DND-41 (cell line): Measurements from ENCODE around the gene BCAS3.

Experiments
- ATAC-seq: fragments of 200-7000 bp; cut with Tn5 transposase; 3 replicates; pipeline ENCODE4 v1.9.1; 2021; ENCODE audit warnings: low read depth; ENCODE audit not compliant: insufficient read depth
- DNase-seq: peaks from one replicate; pipeline ENCODE4 v3.0.0-alpha.2; 2020
- H2AFZ ChIP-seq: 2 replicates; pipeline ENCODE4 v1.6.0; 2012; ENCODE audit warnings: low read depth, low read length
- H3K27ac ChIP-seq: 2 replicates; pipeline ENCODE4 v1.5.1; 2012; ENCODE audit warnings: low read length, inconsistent platforms
- H3K27me3 ChIP-seq: fragments of 200-600 bp; sonication (generic); 2 replicates; pipeline ENCODE4 v1.6.0; 2012; ENCODE audit warnings: low read length, mild to moderate bottlenecking, inconsistent platforms; ENCODE audit not compliant: insufficient read depth, poor library complexity
- H3K36me3 ChIP-seq: 2 replicates; pipeline ENCODE4 v1.5.1; 2012; ENCODE audit warnings: low read length, inconsistent platforms; ENCODE audit not compliant: insufficient read depth
- H3K4me1 ChIP-seq: 2 replicates; pipeline ENCODE4 v1.5.1; 2012; ENCODE audit warnings: mild to moderate bottlenecking, low read length; ENCODE audit not compliant: insufficient read depth
- H3K4me2 ChIP-seq: 2 replicates; pipeline ENCODE4 v1.6.0; 2012; ENCODE audit warnings: mild to moderate bottlenecking, moderate library complexity, low read length, inconsistent platforms; ENCODE audit not compliant: insufficient read depth
- H3K4me3 ChIP-seq, 2 experiments: fragments of 200-600 bp in 1 of 2; shearing (Covaris generic) in 1 of 2; 2 replicates each; pipeline ENCODE4 v1.5.1; 2012 to 2016; ENCODE audit warnings: inconsistent platforms in 2 of 2, low read length in 2 of 2, mild to moderate bottlenecking in 2 of 2, low read depth in 1 of 2, moderate library complexity in 1 of 2
- H3K79me2 ChIP-seq: 2 replicates; pipeline ENCODE4 v1.6.0; 2012; ENCODE audit warnings: low read length, inconsistent platforms; ENCODE audit not compliant: insufficient read depth
- H3K9ac ChIP-seq: 2 replicates; pipeline ENCODE4 v1.6.0; 2012; ENCODE audit warnings: low read depth, mild to moderate bottlenecking, inconsistent platforms, low read length, moderate library complexity
- H3K9me3 ChIP-seq: 2 replicates; pipeline ENCODE4 v1.5.1; 2012; ENCODE audit warnings: low read length, moderate library complexity, mild to moderate bottlenecking, inconsistent platforms; ENCODE audit not compliant: insufficient read depth, severe bottlenecking
- H4K20me1 ChIP-seq: 2 replicates; pipeline ENCODE4 v1.6.0; 2012; ENCODE audit warnings: low read length; ENCODE audit not compliant: insufficient read depth
- EZH2 ChIP-seq: IDR thresholded peaks from 3 replicates; pipeline ENCODE4 v1.6.1; 2012; ENCODE audit warnings: borderline replicate concordance, low read depth, mild to moderate bottlenecking, moderate library complexity, low read length, inconsistent platforms; ENCODE audit not compliant: severe bottlenecking
- TF ChIP-seq, protein P1 (sequence below): IDR thresholded peaks from 2 replicates; pipeline ENCODE4 v1.5.1; 2012; ENCODE audit warnings: borderline replicate concordance, low read length, moderate library complexity, mild to moderate bottlenecking; ENCODE audit not compliant: poor library complexity, severe bottlenecking; ENCODE audit errors: extremely low read depth

BCAS3 gene

GRCh38 chr17:61369751-61370150, 692.1 kb downstream of the BCAS3 start:
- Histone ChIP-seq H3K4me2 (no peak overlapping the region), H3K27ac (no peak overlapping the region), H3K27me3 (no peaks in the 10 kb centered on the region), H3K79me2 (no peaks in the 10 kb centered on the region), H3K9me3 (no peaks in the 10 kb centered on the region), H3K9ac (no peak overlapping the region), H3K36me3 (no peaks in the 10 kb centered on the region), H3K4me1 (no peaks in the 10 kb centered on the region), H4K20me1 (no peaks in the 10 kb centered on the region), H3K4me3 (no peak overlapping the region), H2AFZ (no peak overlapping the region)
- TF ChIP-seq, protein P1, sequence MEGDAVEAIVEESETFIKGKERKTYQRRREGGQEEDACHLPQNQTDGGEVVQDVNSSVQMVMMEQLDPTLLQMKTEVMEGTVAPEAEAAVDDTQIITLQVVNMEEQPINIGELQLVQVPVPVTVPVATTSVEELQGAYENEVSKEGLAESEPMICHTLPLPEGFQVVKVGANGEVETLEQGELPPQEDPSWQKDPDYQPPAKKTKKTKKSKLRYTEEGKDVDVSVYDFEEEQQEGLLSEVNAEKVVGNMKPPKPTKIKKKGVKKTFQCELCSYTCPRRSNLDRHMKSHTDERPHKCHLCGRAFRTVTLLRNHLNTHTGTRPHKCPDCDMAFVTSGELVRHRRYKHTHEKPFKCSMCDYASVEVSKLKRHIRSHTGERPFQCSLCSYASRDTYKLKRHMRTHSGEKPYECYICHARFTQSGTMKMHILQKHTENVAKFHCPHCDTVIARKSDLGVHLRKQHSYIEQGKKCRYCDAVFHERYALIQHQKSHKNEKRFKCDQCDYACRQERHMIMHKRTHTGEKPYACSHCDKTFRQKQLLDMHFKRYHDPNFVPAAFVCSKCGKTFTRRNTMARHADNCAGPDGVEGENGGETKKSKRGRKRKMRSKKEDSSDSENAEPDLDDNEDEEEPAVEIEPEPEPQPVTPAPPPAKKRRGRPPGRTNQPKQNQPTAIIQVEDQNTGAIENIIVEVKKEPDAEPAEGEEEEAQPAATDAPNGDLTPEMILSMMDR, result no peak
- TF ChIP-seq EZH2, result no peak
- ATAC-seq, result no peak
- no peak for DNase-seq

DNA sequence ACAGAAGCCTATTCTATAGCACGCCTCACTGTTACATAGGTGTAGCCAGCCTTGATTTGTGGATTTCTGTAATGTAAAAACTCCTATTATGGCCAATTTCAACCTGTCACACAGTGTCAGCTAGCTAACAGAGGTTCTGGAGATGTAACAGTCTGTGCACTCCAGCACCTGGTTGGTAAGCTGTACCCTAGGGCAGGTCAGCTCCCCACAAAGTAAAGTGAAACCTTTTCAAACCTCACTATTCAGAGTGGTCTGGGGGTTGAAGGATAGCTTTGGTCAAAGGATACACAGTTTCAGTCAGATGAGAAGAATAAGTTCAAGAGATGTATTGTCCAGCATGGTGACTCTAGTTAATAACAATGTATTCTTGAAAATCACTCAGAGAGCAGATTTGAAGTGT, 693.5 kb downstream of the BCAS3 start:
- Histone ChIP-seq H3K4me2 (no peak overlapping the region), H3K4me1 (no peaks in the 10 kb centered on the region), H3K27ac (no peak overlapping the region), H3K9ac (no peak overlapping the region), H4K20me1 (no peaks in the 10 kb centered on the region), H3K4me3 (no peak overlapping the region), H2AFZ (no peak overlapping the region), H3K9me3 (no peaks in the 10 kb centered on the region), H3K36me3 (no peaks in the 10 kb centered on the region), H3K79me2 (no peaks in the 10 kb centered on the region), H3K27me3 (no peaks in the 10 kb centered on the region)
- no peak for TF ChIP-seq EZH2
- TF ChIP-seq, protein P1, result no peak
- ATAC-seq (no peak), DNase-seq (no peak)

GRCh38 chr17:61371606-61372005, 694.0 kb downstream of the BCAS3 start:
- Histone ChIP-seq H3K27ac (no peak overlapping the region), H4K20me1 (no peaks in the 10 kb centered on the region), H3K4me3 (no peak overlapping the region), H3K36me3 (no peaks in the 10 kb centered on the region), H3K27me3 (no peaks in the 10 kb centered on the region), H3K9ac (no peak overlapping the region), H3K4me1 (no peaks in the 10 kb centered on the region), H2AFZ (no peak overlapping the region), H3K4me2 (no peak overlapping the region), H3K9me3 (no peaks in the 10 kb centered on the region), H3K79me2 (no peaks in the 10 kb centered on the region)
- TF ChIP-seq EZH2, result no peak
- TF ChIP-seq, protein P1, result no peak
- ATAC-seq (no peak), DNase-seq (no peak)

DNA sequence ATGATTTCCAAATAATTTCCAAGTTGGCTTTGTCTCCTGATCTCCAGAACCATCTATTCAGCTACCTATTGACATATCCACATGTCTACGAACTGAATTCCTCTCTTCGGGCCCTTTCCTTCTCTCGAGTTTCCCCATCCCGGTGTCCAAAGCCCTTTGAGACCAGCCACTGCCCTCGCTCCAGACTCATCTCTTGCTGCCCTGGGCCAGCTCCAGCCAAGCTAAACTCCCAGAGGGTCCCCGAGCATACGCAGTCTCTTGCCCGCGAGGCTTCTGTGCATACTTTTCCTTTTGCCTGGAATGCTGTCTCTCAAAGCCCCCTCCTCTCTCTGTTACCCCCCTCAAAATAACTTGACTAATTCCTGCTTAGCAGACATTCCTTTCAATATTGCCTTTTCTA, 694.8 kb downstream of the BCAS3 start:
- Histone ChIP-seq H3K4me3 (no peak overlapping the region), H2AFZ (no peak overlapping the region), H3K79me2 (no peaks in the 10 kb centered on the region), H3K9me3 (no peaks in the 10 kb centered on the region), H4K20me1 (no peaks in the 10 kb centered on the region), H3K9ac (no peak overlapping the region), H3K4me1 (no peaks in the 10 kb centered on the region), H3K4me2 (no peak overlapping the region), H3K27ac (no peak overlapping the region), H3K36me3 (no peaks in the 10 kb centered on the region), H3K27me3 (no peaks in the 10 kb centered on the region)
- TF ChIP-seq EZH2, result no peak
- TF ChIP-seq, protein P1, result no peak
- ATAC-seq (no peak), DNase-seq (no peak)
